Keratinocyte (primary cell): ENCODE data around the gene HMCN2. TPM values are rescaled to one million over a fixed set of nuclear protein-coding genes. Genes with fewer than 3 reads are reported as not detected.

Source experiments
- DNase-seq: peaks from one replicate; pipeline ENCODE4 v3.0.0-alpha.2; 2011; ENCODE audit warnings: low read depth, missing footprints, low spot score
- FAIRE-seq: peaks from 2 replicates; lab custom pipeline; 2011; peaks lifted over from hg19 to GRCh38; lab: Jason Lieb, UNC
- H2AFZ ChIP-seq: 2 replicates; pipeline ENCODE4 v1.6.0; 2012; ENCODE audit warnings: low read length, control low read depth, inconsistent platforms; ENCODE audit not compliant: control insufficient read depth
- H3K27ac ChIP-seq: 2 replicates; pipeline ENCODE4 v1.5.1; 2011; ENCODE audit warnings: low read length; ENCODE audit not compliant: control insufficient read depth, insufficient read depth
- H3K27me3 ChIP-seq: 3 replicates; pipeline ENCODE4 v1.6.0; 2011; ENCODE audit warnings: low read length; ENCODE audit not compliant: control insufficient read depth, insufficient read depth; ENCODE audit errors: extremely low read depth
- H3K36me3 ChIP-seq, 2 experiments: 2 replicates in 1 of 2; 3 replicates in 1 of 2; pipeline ENCODE4 v1.5.1; 2011; ENCODE audit warnings: low read length in 2 of 2, mild to moderate bottlenecking in 1 of 2; ENCODE audit not compliant: control insufficient read depth in 2 of 2, insufficient read depth in 2 of 2; ENCODE audit errors: extremely low read depth in 1 of 2
- H3K4me1 ChIP-seq: 3 replicates; pipeline ENCODE4 v1.5.1; 2011; ENCODE audit warnings: low read length; ENCODE audit not compliant: control insufficient read depth, insufficient read depth; ENCODE audit errors: extremely low read depth
- H3K4me2 ChIP-seq: 3 replicates; pipeline ENCODE4 v1.6.0; 2011; ENCODE audit warnings: low read depth, low read length; ENCODE audit not compliant: control insufficient read depth, insufficient read depth; ENCODE audit errors: extremely low read depth
- H3K4me3 ChIP-seq, 3 experiments: fragments of 200-600 bp in 1 of 3; sonication (generic) in 1 of 3; 2 replicates in 2 of 3; 3 replicates in 1 of 3; pipeline ENCODE4 v1.5.1; 2011 to 2016; ENCODE audit warnings: low read length in 3 of 3, mild to moderate bottlenecking in 3 of 3, control low read depth in 2 of 3, inconsistent platforms in 1 of 3, low read depth in 1 of 3, mixed read lengths in 1 of 3, mixed run types in 1 of 3, moderate library complexity in 1 of 3; ENCODE audit not compliant: control insufficient read depth in 2 of 3, insufficient read depth in 2 of 3; ENCODE audit errors: extremely low read depth in 1 of 3
- H3K79me2 ChIP-seq: 2 replicates; pipeline ENCODE4 v1.6.0; 2012; ENCODE audit warnings: low read length; ENCODE audit not compliant: control insufficient read depth, insufficient read depth
- H3K9ac ChIP-seq: 3 replicates; pipeline ENCODE4 v1.6.0; 2011; ENCODE audit warnings: low read length; ENCODE audit not compliant: control insufficient read depth, insufficient read depth; ENCODE audit errors: extremely low read depth
- H3K9me1 ChIP-seq: 3 replicates; pipeline ENCODE4 v1.6.0; 2011; ENCODE audit warnings: low read length; ENCODE audit not compliant: control insufficient read depth, insufficient read depth; ENCODE audit errors: extremely low read depth
- H3K9me3 ChIP-seq: 2 replicates; pipeline ENCODE4 v1.5.1; 2012; ENCODE audit warnings: low read depth, low read length; ENCODE audit not compliant: control insufficient read depth
- H4K20me1 ChIP-seq: 3 replicates; pipeline ENCODE4 v1.6.0; 2011; ENCODE audit warnings: low read length; ENCODE audit not compliant: control insufficient read depth, insufficient read depth; ENCODE audit errors: extremely low read depth
- EZH2 ChIP-seq: IDR thresholded peaks from one replicate; pipeline ENCODE4 v1.6.1; 2012; ENCODE audit warnings: inconsistent platforms, mild to moderate bottlenecking, low read length, moderate library complexity
- dilution Hi-C: fragments of 300-500 bp; cut with MboI; formaldehyde crosslinking; loops from one replicate; pipeline ENCODE4 v1.7.0; 2020; ENCODE audit warnings: low sequenced_read_pairs; ENCODE audit not compliant: extremely low pct_ligation_motif_present
- polyA plus RNA-seq, 5 experiments: library from polyadenylated mRNA; depleted of rRNA in 3 of 5; stranded (reverse) in 3 of 5; stranded (forward) in 1 of 5; unstranded in 1 of 5; fragments of >200 nt; gene quantifications; 1 replicate in 1 of 5; 2 replicates in 3 of 5; 3 replicates in 1 of 5; pipeline versions ENCODE4 v1.2.1 to v1.2.3, GENCODE V29; 2011 to 2012; ENCODE audit warnings: missing spikeins in 2 of 5, low read depth in 1 of 5, low replicate concordance in 1 of 5
- TF ChIP-seq, protein P1 (sequence below), 3 experiments: IDR thresholded peaks in 1 of 3; conservative IDR thresholded peaks in 1 of 3; optimal IDR thresholded peaks in 1 of 3; 2 replicates in 2 of 3; 3 replicates in 1 of 3; pipeline versions ENCODE3 to v1.5.1; 2011; ENCODE audit warnings: low read length in 3 of 3, mild to moderate bottlenecking in 3 of 3, moderate library complexity in 2 of 3, control low read depth in 1 of 3, inconsistent platforms in 1 of 3; ENCODE audit not compliant: insufficient read depth in 2 of 3; ENCODE audit errors: extremely low read depth in 1 of 3

Gene HMCN2
- polyA plus RNA-seq, 1 donor (not counting 4 experiments of a cell fraction or from before 2014, with no cell fraction given) = not detected

DNA sequence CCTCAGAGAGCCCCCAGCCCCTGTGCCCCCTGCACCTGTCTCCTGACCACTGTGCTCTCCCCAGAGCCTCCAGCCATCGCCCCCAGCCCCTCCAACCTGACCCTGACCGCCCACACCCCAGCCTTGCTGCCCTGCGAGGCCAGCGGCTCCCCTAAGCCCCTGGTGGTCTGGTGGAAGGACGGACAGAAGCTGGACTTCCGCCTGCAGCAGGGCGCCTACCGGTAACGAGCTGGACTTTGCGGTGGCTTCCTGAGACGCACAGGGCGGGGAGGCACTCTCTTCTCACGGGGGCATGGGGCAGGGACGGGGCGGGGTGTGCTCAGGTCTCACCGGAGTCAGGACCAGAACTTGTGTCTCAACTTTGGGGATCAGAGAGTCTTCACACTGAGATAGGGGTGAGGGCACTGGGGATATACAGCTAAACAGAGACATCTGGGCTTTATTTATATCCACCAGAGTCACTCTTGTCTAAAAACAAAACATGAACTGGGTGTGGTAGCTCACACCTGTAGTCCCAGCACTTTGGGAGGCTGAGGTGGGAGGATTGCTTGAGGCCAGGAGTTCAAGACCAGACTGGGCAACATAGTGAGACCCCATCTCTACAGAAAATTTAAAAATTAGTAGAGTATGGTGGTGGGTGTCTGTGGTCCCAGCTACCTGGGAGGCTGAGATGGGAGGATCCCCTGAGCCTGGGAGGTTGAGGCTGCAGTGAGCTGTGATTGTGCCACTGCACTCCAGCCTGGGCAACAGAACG is 133.1 kb downstream of the HMCN2 start:
- FAIRE-seq (no peak), DNase-seq (no peak)
- Histone ChIP-seq H3K9me3 (no peaks in the 10 kb centered on the region), H3K36me3 (no peaks in the 10 kb centered on the region), H3K4me1 (no peaks in the 10 kb centered on the region), H3K4me2 (no peak overlapping the region), H2AFZ (no peak overlapping the region), H3K79me2 (no peaks in the 10 kb centered on the region), H3K27me3 (peaks cover 7% of the 10 kb centered on the region), H4K20me1 (no peaks in the 10 kb centered on the region), H3K27ac (no peak overlapping the region), H3K9ac (no peak overlapping the region), H3K4me3 (no peak overlapping the region), H3K9me1 (no peaks in the 10 kb centered on the region)
- TF ChIP-seq, protein P1, sequence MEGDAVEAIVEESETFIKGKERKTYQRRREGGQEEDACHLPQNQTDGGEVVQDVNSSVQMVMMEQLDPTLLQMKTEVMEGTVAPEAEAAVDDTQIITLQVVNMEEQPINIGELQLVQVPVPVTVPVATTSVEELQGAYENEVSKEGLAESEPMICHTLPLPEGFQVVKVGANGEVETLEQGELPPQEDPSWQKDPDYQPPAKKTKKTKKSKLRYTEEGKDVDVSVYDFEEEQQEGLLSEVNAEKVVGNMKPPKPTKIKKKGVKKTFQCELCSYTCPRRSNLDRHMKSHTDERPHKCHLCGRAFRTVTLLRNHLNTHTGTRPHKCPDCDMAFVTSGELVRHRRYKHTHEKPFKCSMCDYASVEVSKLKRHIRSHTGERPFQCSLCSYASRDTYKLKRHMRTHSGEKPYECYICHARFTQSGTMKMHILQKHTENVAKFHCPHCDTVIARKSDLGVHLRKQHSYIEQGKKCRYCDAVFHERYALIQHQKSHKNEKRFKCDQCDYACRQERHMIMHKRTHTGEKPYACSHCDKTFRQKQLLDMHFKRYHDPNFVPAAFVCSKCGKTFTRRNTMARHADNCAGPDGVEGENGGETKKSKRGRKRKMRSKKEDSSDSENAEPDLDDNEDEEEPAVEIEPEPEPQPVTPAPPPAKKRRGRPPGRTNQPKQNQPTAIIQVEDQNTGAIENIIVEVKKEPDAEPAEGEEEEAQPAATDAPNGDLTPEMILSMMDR (optimal IDR thresholded peaks at IDR 0.05 in 1 of 3, IDR thresholded peaks at IDR 0.05 in 1 of 3, conservative IDR thresholded peaks at IDR 0.05 in 1 of 3; ENCODE audit: extremely low read depth in 1 of 3, insufficient read depth in 2 of 3, low read length in 3 of 3) = no peak
- TF ChIP-seq EZH2 = no peak
- dilution Hi-C loops = no loop called here

DNA sequence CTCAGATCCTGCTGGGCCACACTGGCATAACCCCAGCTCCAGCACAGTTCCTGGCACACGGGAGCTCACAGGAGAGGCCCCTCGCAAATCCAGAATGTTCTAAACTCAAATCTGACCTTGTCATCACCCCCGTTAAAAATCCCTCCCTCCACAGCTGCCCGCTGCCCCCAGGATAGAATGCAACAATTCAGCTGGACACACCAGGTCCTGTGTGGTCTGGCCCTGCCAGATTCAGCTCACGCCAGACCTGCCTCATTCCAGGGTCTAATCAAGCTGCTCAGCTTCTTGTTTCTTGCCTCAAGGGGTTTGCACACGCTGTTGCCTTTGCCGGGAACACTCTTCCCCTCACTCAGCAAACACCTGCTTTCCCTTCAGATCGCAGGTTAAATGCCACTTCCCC is 134.2 kb downstream of the HMCN2 start:
- DNase-seq (no peak), FAIRE-seq (no peak)
- H4K20me1 ChIP-seq = no peaks in the 10 kb centered on the region
- H3K4me2 ChIP-seq = no peak overlapping the region
- no peak overlapping the region for H2AFZ ChIP-seq
- H3K4me3 ChIP-seq = no peak overlapping the region
- no peaks in the 10 kb centered on the region for H3K36me3 ChIP-seq
- TF ChIP-seq, protein P1 (optimal IDR thresholded peaks at IDR 0.05 in 1 of 3, IDR thresholded peaks at IDR 0.05 in 1 of 3, conservative IDR thresholded peaks at IDR 0.05 in 1 of 3; ENCODE audit: extremely low read depth in 1 of 3, insufficient read depth in 2 of 3, low read length in 3 of 3) = no peak
- TF ChIP-seq EZH2 = no peak
- no peaks in the 10 kb centered on the region for H3K9me3 ChIP-seq
- H3K27me3 ChIP-seq = peaks cover 8% of the 10 kb centered on the region
- H3K4me1 ChIP-seq = no peaks in the 10 kb centered on the region
- no peaks in the 10 kb centered on the region for H3K9me1 ChIP-seq
- dilution Hi-C loops = no loop called here
- H3K9ac ChIP-seq = no peak overlapping the region
- no peaks in the 10 kb centered on the region for H3K79me2 ChIP-seq
- H3K27ac ChIP-seq = no peak overlapping the region
